ENCODE data around the gene SGK1. TPM values are rescaled to one million over a fixed set of nuclear protein-coding genes. Genes with fewer than 3 reads are reported as not detected.
"Not testable (repeated sequence)": the region's sequence is repeated elsewhere in the genome, so short reads cannot be mapped to it uniquely, and the experiment has no call there.

SGK1 gene
- total RNA-seq, 6 experiments from 2014 or later: 75.4 to 117 (median 104) TPM

DNA sequence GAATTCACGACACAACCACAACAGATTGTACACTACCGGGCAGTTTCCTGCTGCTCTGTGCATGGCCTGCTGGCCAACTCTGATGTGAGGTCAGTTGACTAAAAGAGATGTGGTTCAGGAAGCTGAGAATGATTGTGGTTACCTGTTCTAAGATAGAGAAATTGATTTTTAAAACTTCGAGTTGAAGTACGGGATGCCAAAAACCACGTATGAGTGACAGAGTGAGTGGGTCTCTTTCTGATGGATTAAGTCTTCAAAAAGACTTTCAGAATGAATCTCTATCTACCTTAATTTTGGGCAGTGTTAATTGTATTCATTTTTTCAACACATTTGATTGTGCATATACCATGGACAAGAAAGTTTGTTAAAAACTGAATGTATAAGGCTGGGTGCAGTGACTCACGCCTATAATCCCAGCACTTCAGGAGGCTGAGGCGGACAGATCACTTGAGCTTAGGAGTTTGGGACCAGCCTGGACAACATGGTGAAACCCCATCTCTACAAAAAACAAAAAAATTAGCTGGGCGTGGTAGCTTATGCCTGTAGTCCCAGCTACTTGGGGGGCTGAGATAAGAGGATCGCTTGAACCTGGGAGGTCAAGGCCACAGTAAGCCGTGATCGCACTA is 121.2 kb downstream of the SGK1 start:
- H3K36me3 Mint-ChIP-seq (ENCODE audit: low read depth): no peaks in the 10 kb centered on the region
- H3K27me3 Mint-ChIP-seq (ENCODE audit: insufficient read depth): no peaks in the 10 kb centered on the region; the same call in 1 of the 2 replicates
- TF ChIP-seq CTCF (IDR thresholded peaks at IDR 0.05): no peak
- H3K9me3 Mint-ChIP-seq: no peaks in the 10 kb centered on the region
- H3K27ac Mint-ChIP-seq: no peak overlapping the region
- peaks cover 22% of the 10 kb centered on the region for H3K4me1 Mint-ChIP-seq (ENCODE audit: low read depth)
- no peak for DNase-seq
- H3K4me3 Mint-ChIP-seq: no peak overlapping the region

GRCh38 chr6:134195985-134196384 is 121.9 kb downstream of the SGK1 start:
- H3K9me3 Mint-ChIP-seq: no peaks in the 10 kb centered on the region
- TF ChIP-seq CTCF (IDR thresholded peaks at IDR 0.05): no peak
- H3K4me3 Mint-ChIP-seq: no peak overlapping the region
- no peak for DNase-seq
- no peaks in the 10 kb centered on the region; the same call in 1 of the 2 replicates for H3K27me3 Mint-ChIP-seq (ENCODE audit: insufficient read depth)
- H3K27ac Mint-ChIP-seq: no peak overlapping the region
- no peaks in the 10 kb centered on the region for H3K36me3 Mint-ChIP-seq (ENCODE audit: low read depth)
- H3K4me1 Mint-ChIP-seq (ENCODE audit: low read depth): peaks cover 22% of the 10 kb centered on the region

DNA sequence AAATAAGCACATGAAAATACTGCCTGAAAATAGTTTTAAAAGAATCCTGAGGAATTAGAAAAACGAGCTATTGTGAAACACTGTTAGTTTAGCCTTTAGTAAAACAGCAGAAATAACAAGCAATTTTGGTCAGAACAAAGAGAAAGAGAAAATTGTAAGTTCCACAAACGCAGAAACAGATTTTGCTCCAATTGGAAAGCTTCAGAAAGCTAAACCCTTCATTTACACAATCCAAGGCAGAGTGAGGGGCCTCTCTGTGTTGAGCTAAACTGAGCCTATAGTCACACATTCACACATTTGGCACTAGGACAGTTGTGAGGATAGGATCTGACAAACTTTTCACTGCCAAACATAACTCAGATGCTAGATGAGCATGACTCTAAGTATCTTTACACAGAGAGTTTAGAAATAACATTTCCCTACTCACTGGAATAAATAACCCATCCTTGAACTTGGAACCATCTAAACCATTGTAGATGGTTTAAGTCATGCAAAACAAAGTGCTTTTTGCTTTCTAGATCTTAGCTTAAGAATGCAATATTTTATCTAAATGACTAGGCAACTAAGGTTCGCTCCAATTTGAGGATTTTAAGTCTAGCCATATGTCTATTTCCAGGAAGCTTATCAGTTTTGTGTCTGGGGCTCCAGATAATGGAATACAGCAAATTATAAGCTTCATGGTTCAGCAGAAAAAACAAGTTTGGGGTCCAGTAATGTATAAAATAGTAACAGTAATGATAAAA is 122.6 kb downstream of the SGK1 start:
- TF ChIP-seq CTCF (IDR thresholded peaks at IDR 0.05): no peak
- no peak for DNase-seq
- no peaks in the 10 kb centered on the region; the same call in 1 of the 2 replicates for H3K27me3 Mint-ChIP-seq (ENCODE audit: insufficient read depth)
- peaks cover 22% of the 10 kb centered on the region for H3K4me1 Mint-ChIP-seq (ENCODE audit: low read depth)
- no peaks in the 10 kb centered on the region for H3K9me3 Mint-ChIP-seq
- H3K27ac Mint-ChIP-seq: peak overlapping the region; percentile 51
- no peak overlapping the region; the same call in 1 of the 2 replicates for H3K4me3 Mint-ChIP-seq
- H3K36me3 Mint-ChIP-seq (ENCODE audit: low read depth): no peaks in the 10 kb centered on the region

GRCh38 chr6:134193536-134194498 is 124.1 kb downstream of the SGK1 start:
- DNase-seq: no peak
- H3K36me3 Mint-ChIP-seq (ENCODE audit: low read depth): no peaks in the 10 kb centered on the region
- H3K27ac Mint-ChIP-seq: no peak overlapping the region
- no peaks in the 10 kb centered on the region for H3K9me3 Mint-ChIP-seq
- peaks cover 22% of the 10 kb centered on the region for H3K4me1 Mint-ChIP-seq (ENCODE audit: low read depth)
- no peak for TF ChIP-seq CTCF (IDR thresholded peaks at IDR 0.05)
- no peak overlapping the region for H3K4me3 Mint-ChIP-seq
- no peaks in the 10 kb centered on the region; the same call in none of the 2 replicates for H3K27me3 Mint-ChIP-seq (ENCODE audit: insufficient read depth)

DNA sequence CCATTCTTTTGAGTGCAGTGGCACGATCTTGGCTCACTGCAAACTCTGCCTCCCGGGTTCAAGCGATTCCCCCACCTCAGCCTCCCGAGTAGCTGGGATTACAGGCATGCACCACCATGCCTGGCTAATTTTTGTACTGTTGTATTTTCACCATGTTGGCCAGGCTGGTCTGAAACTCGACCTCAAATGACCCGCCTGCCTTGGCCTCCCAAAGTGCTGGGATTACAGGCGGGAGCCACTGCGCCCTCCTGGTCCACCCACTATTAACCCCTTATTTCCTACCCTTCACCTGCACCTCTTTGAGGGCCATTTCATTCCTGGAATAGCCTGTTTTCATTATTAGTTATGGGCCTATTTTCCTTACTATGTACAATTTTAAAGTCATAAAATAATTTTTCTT is 125.3 kb downstream of the SGK1 start:
- H3K4me1 Mint-ChIP-seq (ENCODE audit: low read depth): peaks cover 17% of the 10 kb centered on the region
- DNase-seq; H3K9me3 Mint-ChIP-seq; H3K36me3 Mint-ChIP-seq (ENCODE audit: low read depth); H3K27me3 Mint-ChIP-seq (ENCODE audit: insufficient read depth); H3K27ac Mint-ChIP-seq; H3K4me3 Mint-ChIP-seq: not testable (repeated sequence)
